Measurements from ENCODE around the gene CFB.

The CFB gene

GRCh38 chr6:31915756-31916155 lies 30.1 kb upstream of the CFB start:
- H3K4me3 ChIP-seq (ENCODE audit: low read depth, low read length), result no peak overlapping the region
- no peak for TF ChIP-seq CTCF (conservative IDR thresholded peaks at IDR 0.05; ENCODE audit: low read depth, low read length)
- DNase-seq (ENCODE audit: low read depth), result no peak

- H3K4me3 ChIP-seq (ENCODE audit: low read depth, low read length), result no peak overlapping the region
- DNase-seq (ENCODE audit: low read depth), result no peak
- TF ChIP-seq CTCF (conservative IDR thresholded peaks at IDR 0.05; ENCODE audit: low read depth, low read length), result no peak
Observed at GRCh38 chr6:31918069-31918720, 27.7 kb upstream of the CFB start.

GRCh38 chr6:31919624-31920303 lies 26.1 kb upstream of the CFB start:
- no peak overlapping the region for H3K4me3 ChIP-seq (ENCODE audit: low read depth, low read length)
- TF ChIP-seq CTCF (conservative IDR thresholded peaks at IDR 0.05; ENCODE audit: low read depth, low read length), result no peak
- DNase-seq (ENCODE audit: low read depth), result no peak

- DNase-seq (ENCODE audit: low read depth), result no peak
- no peak overlapping the region for H3K4me3 ChIP-seq (ENCODE audit: low read depth, low read length)
- no peak for TF ChIP-seq CTCF (conservative IDR thresholded peaks at IDR 0.05; ENCODE audit: low read depth, low read length)
Observed at GRCh38 chr6:31920811-31921210, 25.1 kb upstream of the CFB start.

GRCh38 chr6:31922942-31923341 lies 23.0 kb upstream of the CFB start:
- H3K4me3 ChIP-seq (ENCODE audit: low read depth, low read length), result no peak overlapping the region
- DNase-seq (ENCODE audit: low read depth), result no peak
- peak; percentile 35 for TF ChIP-seq CTCF (conservative IDR thresholded peaks at IDR 0.05; ENCODE audit: low read depth, low read length)

- H3K4me3 ChIP-seq (ENCODE audit: low read depth, low read length), result no peak within 1 kb of the TSS
- TF ChIP-seq CTCF (conservative IDR thresholded peaks at IDR 0.05; ENCODE audit: low read depth, low read length), result no peak
- no peak for DNase-seq (ENCODE audit: low read depth)
Observed at GRCh38 chr6:31927242-31927862, 18.5 kb upstream of the CFB start, which contains the start of gene C2. C2 (plus strand) TSS chr6:31927717; CDS start chr6:31927753, 36 bp downstream.
